Endothelial cell of umbilical vein (primary cell): ENCODE measurements around the gene CLDN34. TPM values are rescaled to one million over a fixed set of nuclear protein-coding genes. Genes with fewer than 3 reads are reported as not detected.

Experiments
- BruUV-seq: library from RNA; stranded (reverse); fragments of 400-500 nt; replicated peaks from 2 replicates; lab custom pipeline; 2021; lab: Mats Ljungman, UMichigan
- CTCF ChIA-PET: fragments of 300-600, 350-600 bp; sonication (Branson Sonifier 250); formaldehyde crosslinking; loops from one replicate; lab custom pipeline; 2021; ENCODE audit warnings: antibody characterized with exemption, inconsistent platforms; lab: Charles Lee
- POLR2A ChIA-PET: fragments of 300-600, 350-600 bp; sonication (Branson Sonifier 250); formaldehyde crosslinking; loops from one replicate; lab custom pipeline; 2021; ENCODE audit warnings: antibody characterized with exemption, inconsistent platforms; lab: Charles Lee
- DNase-seq: peaks from one replicate; pipeline ENCODE4 v3.0.0-alpha.2; 2011; ENCODE audit warnings: low read depth, low spot score
- FAIRE-seq: peaks from 2 replicates; lab custom pipeline; 2011; peaks lifted over from hg19 to GRCh38; lab: Jason Lieb, UNC
- H2AFZ ChIP-seq: 2 replicates; pipeline ENCODE4 v1.6.0; 2012; ENCODE audit warnings: low read depth, low read length, control low read depth, inconsistent platforms
- H3K27ac ChIP-seq: 2 replicates; pipeline ENCODE4 v1.5.1; 2011; ENCODE audit warnings: low read depth, mild to moderate bottlenecking, control low read depth, low read length, moderate library complexity; ENCODE audit not compliant: insufficient read depth
- H3K27me3 ChIP-seq, 2 experiments: 2 replicates each; pipeline versions ENCODE4 v1.6.0 to v1.6.1; 2011; ENCODE audit warnings: low read length in 2 of 2, mixed read lengths in 1 of 2; ENCODE audit not compliant: control insufficient read depth in 2 of 2, insufficient read depth in 2 of 2
- H3K36me3 ChIP-seq, 2 experiments: 2 replicates in 1 of 2; 3 replicates in 1 of 2; pipeline ENCODE4 v1.5.1; 2011; ENCODE audit warnings: low read length in 2 of 2, mild to moderate bottlenecking in 1 of 2, moderate library complexity in 1 of 2; ENCODE audit not compliant: control insufficient read depth in 2 of 2, insufficient read depth in 2 of 2; ENCODE audit errors: extremely low read depth in 1 of 2
- H3K4me1 ChIP-seq: 3 replicates; pipeline ENCODE4 v1.5.1; 2011; ENCODE audit warnings: mild to moderate bottlenecking, low read length; ENCODE audit not compliant: control insufficient read depth, insufficient read depth; ENCODE audit errors: extremely low read depth
- H3K4me2 ChIP-seq: 2 replicates; pipeline ENCODE4 v1.6.1; 2011; ENCODE audit warnings: low read length, control low read depth, mixed read lengths; ENCODE audit not compliant: insufficient read depth
- H3K4me3 ChIP-seq, 3 experiments: fragments of 200-600 bp in 1 of 3; sonication (generic), shearing (Covaris generic) in 1 of 3; replicated peaks in 1 of 3; 2 replicates each; pipeline ENCODE4 v1.5.1; 2011 to 2016; ENCODE audit warnings: control low read depth in 3 of 3, low read length in 3 of 3, mild to moderate bottlenecking in 2 of 3, inconsistent platforms in 1 of 3, low read depth in 1 of 3, moderate library complexity in 1 of 3; ENCODE audit not compliant: insufficient read depth in 1 of 3
- H3K79me2 ChIP-seq: 2 replicates; pipeline ENCODE4 v1.6.0; 2012; ENCODE audit warnings: low read length, inconsistent platforms; ENCODE audit not compliant: control insufficient read depth, insufficient read depth
- H3K9ac ChIP-seq: replicated peaks from 2 replicates; pipeline ENCODE3; 2011; ENCODE audit warnings: low read length, control low read depth; ENCODE audit not compliant: insufficient read depth; ENCODE audit errors: extremely low read depth
- H3K9me1 ChIP-seq: replicated peaks from 3 replicates; pipeline ENCODE4 v1.6.0; 2011; ENCODE audit warnings: mild to moderate bottlenecking, low read length; ENCODE audit not compliant: control insufficient read depth, insufficient read depth; ENCODE audit errors: extremely low read depth
- H3K9me3 ChIP-seq: replicated peaks from 2 replicates; pipeline ENCODE4 v1.5.1; 2012; ENCODE audit warnings: low read length, inconsistent platforms; ENCODE audit not compliant: control insufficient read depth, insufficient read depth
- H4K20me1 ChIP-seq: replicated peaks from 2 replicates; pipeline ENCODE3; 2011; ENCODE audit warnings: mild to moderate bottlenecking, low read length; ENCODE audit not compliant: control insufficient read depth, insufficient read depth; ENCODE audit errors: extremely low read depth
- GATA2 ChIP-seq: IDR thresholded peaks from 2 replicates; pipeline ENCODE4 v1.7.0; 2011; ENCODE audit warnings: low read depth, mild to moderate bottlenecking, moderate library complexity, mixed read lengths, low read length; ENCODE audit not compliant: insufficient read length, insufficient read depth
- MYC ChIP-seq: IDR thresholded peaks from one replicate; pipeline ENCODE4 v1.6.1; 2011; ENCODE audit warnings: mild to moderate bottlenecking, low read depth, low read length
- POLR2A ChIP-seq: IDR thresholded peaks from 2 replicates; pipeline ENCODE4 v1.6.1; 2012; ENCODE audit warnings: low read depth, mild to moderate bottlenecking, control low read depth, low read length
- POLR2AphosphoS5 ChIP-seq: IDR thresholded peaks from 2 replicates; pipeline ENCODE4 v1.6.1; 2012; ENCODE audit warnings: low read depth, mild to moderate bottlenecking, control low read depth, low read length, moderate library complexity; ENCODE audit not compliant: insufficient read depth
- dilution Hi-C: fragments of 300-500 bp; cut with MboI; formaldehyde crosslinking; loops from one replicate; pipeline ENCODE4 v1.15.0; 2019; ENCODE audit warnings: low sequenced_read_pairs; ENCODE audit not compliant: extremely low pct_ligation_motif_present
- intact Hi-C: fragments of 100-400 bp; cut with micrococcal nuclease; formaldehyde crosslinking; loops from one replicate; pipeline ENCODE4 v1.10.0; 2022
- polyA plus RNA-seq, 4 experiments: library from polyadenylated mRNA; depleted of rRNA in 3 of 4; stranded (reverse) in 3 of 4; unstranded in 1 of 4; fragments of >200 nt; gene quantifications; 2 replicates each; pipeline versions ENCODE4 v1.2.1 to v1.2.3, GENCODE V29; 2011 to 2012; ENCODE audit warnings: missing spikeins in 1 of 4
- total RNA-seq: library from RNA; stranded (reverse); gene quantifications from 2 replicates; pipeline ENCODE4 v1.2.3, GENCODE V29; 2021
- TF ChIP-seq, protein P1 (sequence below), 2 donors: IDR thresholded peaks; 1 replicate in 1 of 2; 2 replicates in 1 of 2; pipeline ENCODE4 v1.5.1; 2011; ENCODE audit warnings: low read length in 2 of 2, mild to moderate bottlenecking in 2 of 2, moderate library complexity in 2 of 2, control low read depth in 1 of 2, inconsistent platforms in 1 of 2, low read depth in 1 of 2; ENCODE audit not compliant: insufficient read depth in 1 of 2; ENCODE audit errors: extremely low read depth in 1 of 2
- TF ChIP-seq, protein P2 (sequence below): IDR thresholded peaks from 2 replicates; pipeline ENCODE4 v1.6.1; 2011; ENCODE audit not compliant: insufficient read depth, insufficient read length

CLDN34 gene
- total and polyA plus RNA-seq, 2 donors (not counting 3 experiments of a cell fraction or from before 2014, with no cell fraction given) = 0.08 to 0.46 TPM

DNA sequence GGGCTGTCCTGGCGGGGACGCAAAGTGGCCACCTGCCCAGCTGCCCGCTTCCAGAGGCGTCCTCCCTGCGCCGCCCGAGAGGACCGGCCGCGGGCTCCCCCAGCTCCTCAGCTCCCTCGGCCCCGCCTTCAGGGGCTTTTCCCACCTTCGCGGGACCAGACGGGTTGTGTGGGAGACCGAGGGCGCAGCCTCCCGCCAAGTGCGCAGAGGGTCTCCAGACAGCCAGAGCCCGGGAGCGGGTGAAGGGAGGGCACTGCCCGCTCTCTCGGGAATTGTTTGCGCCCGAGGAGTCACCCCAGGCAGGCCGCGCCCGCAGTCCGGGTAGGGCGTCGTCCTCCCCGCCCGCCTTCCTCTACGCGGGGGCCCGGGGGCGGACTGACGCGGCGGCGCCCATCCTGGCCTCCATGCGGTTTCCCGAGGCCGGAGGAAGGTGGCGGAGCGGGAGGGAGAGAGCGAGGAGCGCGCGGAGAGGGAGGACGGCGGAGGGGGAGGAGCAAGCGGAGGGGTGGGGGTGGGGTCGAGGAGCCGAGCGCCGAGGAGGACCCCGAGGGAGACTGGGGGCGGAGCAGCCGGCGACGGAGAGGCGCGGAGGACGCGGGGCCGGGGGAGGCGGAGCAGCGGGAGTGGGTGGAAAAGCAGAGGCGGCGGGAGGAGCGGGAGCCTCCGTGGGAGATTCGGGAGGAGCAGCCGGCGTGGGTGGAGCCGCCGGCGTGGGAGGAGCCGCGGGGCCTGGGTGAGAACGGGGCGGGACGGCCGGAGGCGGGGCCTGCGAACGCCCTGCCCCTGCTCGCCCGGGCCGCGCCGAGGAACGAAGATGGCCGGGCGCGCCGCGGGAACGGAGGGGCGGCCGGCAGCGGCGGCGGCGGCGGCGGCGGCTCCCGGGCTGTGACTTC lies 47.5 kb downstream of the CLDN34 start:
- no peaks in the 10 kb centered on the region for H4K20me1 ChIP-seq
- dilution Hi-C loops = no loop called here
- BruUV-seq = TSS peak; percentile 37
- no peaks in the 10 kb centered on the region for H3K27me3 ChIP-seq
- CTCF ChIA-PET = interaction anchor here (1.4 kb wide), 1 partner anchor 105 kb away, joined by 3 read pairs; no protein-coding TSS in a partner anchor
- H3K4me2 ChIP-seq = peak overlapping the region; percentile 9
- H3K9ac ChIP-seq = peak overlapping the region; percentile 89
- H2AFZ ChIP-seq = no peak overlapping the region
- DNase-seq = peak; percentile 87
- H3K4me3 ChIP-seq = peak overlapping the region in 2 of 3 experiments; percentile 31 to 83
- intact Hi-C loops = loop anchor here (1.0 to 5.0 kb wide), 3 partner anchors 18 to 143 kb away; partner anchors contain the start of gene CLCN4
- H3K4me1 ChIP-seq = peaks cover 51% of the 10 kb centered on the region
- TF ChIP-seq, protein P1, sequence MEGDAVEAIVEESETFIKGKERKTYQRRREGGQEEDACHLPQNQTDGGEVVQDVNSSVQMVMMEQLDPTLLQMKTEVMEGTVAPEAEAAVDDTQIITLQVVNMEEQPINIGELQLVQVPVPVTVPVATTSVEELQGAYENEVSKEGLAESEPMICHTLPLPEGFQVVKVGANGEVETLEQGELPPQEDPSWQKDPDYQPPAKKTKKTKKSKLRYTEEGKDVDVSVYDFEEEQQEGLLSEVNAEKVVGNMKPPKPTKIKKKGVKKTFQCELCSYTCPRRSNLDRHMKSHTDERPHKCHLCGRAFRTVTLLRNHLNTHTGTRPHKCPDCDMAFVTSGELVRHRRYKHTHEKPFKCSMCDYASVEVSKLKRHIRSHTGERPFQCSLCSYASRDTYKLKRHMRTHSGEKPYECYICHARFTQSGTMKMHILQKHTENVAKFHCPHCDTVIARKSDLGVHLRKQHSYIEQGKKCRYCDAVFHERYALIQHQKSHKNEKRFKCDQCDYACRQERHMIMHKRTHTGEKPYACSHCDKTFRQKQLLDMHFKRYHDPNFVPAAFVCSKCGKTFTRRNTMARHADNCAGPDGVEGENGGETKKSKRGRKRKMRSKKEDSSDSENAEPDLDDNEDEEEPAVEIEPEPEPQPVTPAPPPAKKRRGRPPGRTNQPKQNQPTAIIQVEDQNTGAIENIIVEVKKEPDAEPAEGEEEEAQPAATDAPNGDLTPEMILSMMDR (IDR thresholded peaks at IDR 0.05; ENCODE audit: extremely low read depth in 1 of 2, insufficient read depth in 1 of 2, low read depth in 1 of 2, low read length in 2 of 2) = no peak
- TF ChIP-seq, protein P2, sequence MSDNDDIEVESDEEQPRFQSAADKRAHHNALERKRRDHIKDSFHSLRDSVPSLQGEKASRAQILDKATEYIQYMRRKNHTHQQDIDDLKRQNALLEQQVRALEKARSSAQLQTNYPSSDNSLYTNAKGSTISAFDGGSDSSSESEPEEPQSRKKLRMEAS = no peak
- TF ChIP-seq MYC (no peak), POLR2AphosphoS5 (peak; percentile 9), POLR2A (no peak), GATA2 (no peak)
- peaks cover 40% of the 10 kb centered on the region for H3K79me2 ChIP-seq
- peak overlapping the region; percentile 88 for H3K27ac ChIP-seq
- no peaks in the 10 kb centered on the region for H3K9me3 ChIP-seq
- H3K9me1 ChIP-seq = no peaks in the 10 kb centered on the region
- POLR2A ChIA-PET = interaction anchor here (0.6 kb wide), 1 partner anchor 16 kb away, joined by 4 read pairs; no protein-coding TSS in a partner anchor
- FAIRE-seq = peak; percentile 75
- H3K36me3 ChIP-seq = no peaks in the 10 kb centered on the region
